HTERT RPE-1 (cell line): ENCODE data around the gene EDA.

Experiments
- in situ Hi-C: fragments of 300-500 bp; cut with MboI; formaldehyde crosslinking; loops from 4 replicates; pipeline ENCODE4 v1.14.3; 2020; ENCODE audit warnings: low sequenced_read_pairs

Gene EDA

GRCh38 chrX:70054391-70054790 lies 438.5 kb downstream of the EDA start:
- in situ Hi-C loops, result no loop called here

GRCh38 chrX:70062076-70062475 lies 446.2 kb downstream of the EDA start, which contains the start of gene OTUD6A:
Gene OTUD6A (plus strand): TSS chrX:70062457. CDS start chrX:70062525, 68 bp downstream.
- in situ Hi-C loops, result no loop called here

GRCh38 chrX:70062961-70063550 lies 447.1 kb downstream of the EDA start:
- in situ Hi-C loops, result no loop called here

GRCh38 chrX:70066646-70067045 lies 450.7 kb downstream of the EDA start:
- in situ Hi-C loops, result no loop called here

GRCh38 chrX:70079297-70079696 lies 463.4 kb downstream of the EDA start:
- in situ Hi-C loops, result no loop called here

- in situ Hi-C loops, result no loop called here
Observed at GRCh38 chrX:70079870-70080269, 464.0 kb downstream of the EDA start.

GRCh38 chrX:70082723-70083122 lies 466.8 kb downstream of the EDA start:
- in situ Hi-C loops, result no loop called here

- in situ Hi-C loops, result no loop called here
Observed at GRCh38 chrX:70084592-70085240, 468.8 kb downstream of the EDA start.

- in situ Hi-C loops, result no loop called here
Observed at GRCh38 chrX:70087857-70088630, 472.1 kb downstream of the EDA start.

- in situ Hi-C loops, result no loop called here
Observed at GRCh38 chrX:70088751-70089150, 472.8 kb downstream of the EDA start.
